AG09309 (cell line): ENCODE data around the gene RAB5B.
A peak's percentile ranks its signal among the peaks of the same experiment; 100 is the strongest.
"Not testable (repeated sequence)": the region's sequence is repeated elsewhere in the genome, so short reads cannot be mapped to it uniquely, and the experiment has no call there.

Experiments used
- DNase-seq: peaks from one replicate; pipeline ENCODE4 v3.0.0-alpha.2; 2010; ENCODE audit warnings: low read depth
- H3K4me3 ChIP-seq: 2 replicates; pipeline ENCODE4 v1.5.1; 2011; ENCODE audit warnings: mild to moderate bottlenecking, low read depth, low read length, moderate library complexity; ENCODE audit not compliant: control insufficient read depth
- CTCF ChIP-seq: IDR thresholded peaks from 2 replicates; pipeline ENCODE4 v1.5.1; 2011; ENCODE audit warnings: mild to moderate bottlenecking, low read depth, low read length, inconsistent platforms; ENCODE audit not compliant: insufficient read depth, control insufficient read depth; ENCODE audit errors: missing control alignments

RAB5B gene

GRCh38 chr12:56041552-56042429, 67.9 kb downstream of the RAB5B start, which contains the start of gene RPS26:
TSS of gene RPS26 (plus strand) at chr12:56041918. CDS start at chr12:56042167, 249 bp downstream.
- peak; percentile 99 for DNase-seq
- TF ChIP-seq CTCF = peak; percentile 44
- peak within 1 kb of the TSS; percentile 98 for H3K4me3 ChIP-seq

- peak overlapping the region; percentile 98 for H3K4me3 ChIP-seq
- not testable (repeated sequence) for DNase-seq
These were observed 68.5 kb downstream of the RAB5B start for GRCh38 chr12:56042430-56042813.

DNA sequence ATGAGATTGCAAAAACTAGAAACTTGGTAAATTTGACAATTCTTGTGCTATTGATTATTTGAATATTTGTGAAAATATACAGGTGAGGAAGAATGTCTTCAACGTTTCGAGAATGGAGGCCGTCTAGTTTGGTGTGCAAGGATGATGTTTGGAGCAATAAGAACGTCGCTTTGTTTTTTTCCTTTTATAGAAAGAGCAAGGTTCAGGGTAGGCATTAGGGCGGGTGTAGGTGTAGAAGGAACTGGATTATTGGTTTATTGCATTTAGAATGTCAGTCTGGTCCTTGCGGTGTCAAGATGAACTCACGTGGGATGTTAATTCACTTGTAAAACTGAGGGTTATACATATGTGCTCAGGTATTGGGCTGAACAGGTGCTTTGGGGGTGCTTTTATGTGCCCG, 69.0 kb downstream of the RAB5B start:
- H3K4me3 ChIP-seq = peak overlapping the region; percentile 98
- no peak for DNase-seq
- TF ChIP-seq CTCF = no peak
